PC-3 (cell line): ENCODE results near the gene EIF2AK3.

Experiments
- CTCF ChIP-seq: fragments of 300-600 bp; sonication (generic); conservative IDR thresholded peaks from 2 replicates; pipeline ENCODE4 v1.5.1; 2017; ENCODE audit warnings: antibody characterized with exemption, low read depth, mild to moderate bottlenecking, low read length
- EZH2 ChIP-seq: fragments of 300-600 bp; sonication (generic); IDR thresholded peaks from one replicate; pipeline ENCODE4 v1.6.1; 2017; ENCODE audit warnings: antibody characterized with exemption, mild to moderate bottlenecking, low read length; ENCODE audit not compliant: unreplicated experiment
- EZH2phosphoT487 ChIP-seq: fragments of 300-600 bp; sonication (generic); IDR thresholded peaks from 2 replicates; pipeline ENCODE4 v1.6.1; 2018; ENCODE audit warnings: mild to moderate bottlenecking, antibody characterized with exemption, low read length, borderline replicate concordance

GRCh38 chr2:88632569-88632968, 5.3 kb upstream of the EIF2AK3 start:
- TF ChIP-seq CTCF = no peak
- TF ChIP-seq EZH2 = no peak
- TF ChIP-seq EZH2phosphoT487 = no peak
